OCI-LY3 (cell line): ENCODE data around the gene DCLK3.

Source experiments
- H2AFZ ChIP-seq: fragments of 200-600, 300-600 bp; shearing (Covaris generic); 2 replicates; pipeline ENCODE4 v1.6.0; 2014; ENCODE audit warnings: antibody characterized with exemption, low read depth, low read length
- H3K27ac ChIP-seq: fragments of 200-600, 300-600 bp; sonication (generic); 2 replicates; pipeline ENCODE4 v1.5.1; 2014; ENCODE audit warnings: mild to moderate bottlenecking, low read length, moderate library complexity, mixed read lengths
- H3K27me3 ChIP-seq: fragments of 200-600, 300-600 bp; sonication (generic); 2 replicates; pipeline ENCODE4 v1.6.1; 2014; ENCODE audit warnings: low read depth, low read length, mixed read lengths
- H3K36me3 ChIP-seq: fragments of 200-600, 300-600 bp; sonication (generic); replicated peaks from 2 replicates; pipeline ENCODE3; 2014; ENCODE audit warnings: low read depth, low read length, mixed read lengths
- H3K4me1 ChIP-seq: fragments of 300-600, 200-600 bp; sonication (generic); 2 replicates; pipeline ENCODE4 v1.6.1; 2014; ENCODE audit warnings: low read length, mixed read lengths
- H3K4me2 ChIP-seq: fragments of 200-600, 300-600 bp; sonication (generic); 2 replicates; pipeline ENCODE4 v1.6.1; 2014; ENCODE audit warnings: low read length, mixed read lengths
- H3K4me3 ChIP-seq: fragments of 300-600, 200-600 bp; sonication (generic); 2 replicates; pipeline ENCODE4 v1.5.1; 2014; ENCODE audit warnings: antibody characterized with exemption, mild to moderate bottlenecking, low read length, moderate library complexity
- H3K79me2 ChIP-seq: fragments of 300-600, 200-600 bp; shearing (Covaris generic); 2 replicates; pipeline ENCODE4 v1.6.1; 2014; ENCODE audit warnings: mild to moderate bottlenecking, low read length, mixed read lengths
- H3K9ac ChIP-seq: fragments of 300-600, 200-600 bp; shearing (Covaris generic); 2 replicates; pipeline ENCODE4 v1.6.0; 2014; ENCODE audit warnings: mild to moderate bottlenecking, low read length, moderate library complexity
- H3K9me3 ChIP-seq: fragments of 200-600, 300-600 bp; shearing (Covaris generic); 2 replicates; pipeline ENCODE4 v1.6.1; 2014; ENCODE audit warnings: low read length, mixed read lengths; ENCODE audit not compliant: insufficient read depth
- H4K20me1 ChIP-seq: fragments of 200-600, 300-600 bp; sonication (generic); 2 replicates; pipeline ENCODE4 v1.6.1; 2016; ENCODE audit warnings: low read length, mixed read lengths; ENCODE audit not compliant: insufficient read depth
- CTCF ChIP-seq: fragments of 200-600, 300-600 bp; sonication (generic); IDR thresholded peaks from 2 replicates; pipeline ENCODE4 v1.5.1; 2014; ENCODE audit warnings: antibody characterized with exemption, low read length, low read depth
- EZH2phosphoT487 ChIP-seq: fragments of 200-600 bp; shearing (Covaris generic); IDR thresholded peaks from 2 replicates; pipeline ENCODE4 v1.6.1; 2018; ENCODE audit warnings: antibody characterized with exemption, mixed run types, low read depth

Gene DCLK3

GRCh38 chr3:36700537-36701248, 63.7 kb downstream of the DCLK3 start:
- Histone ChIP-seq H3K27me3 (no peaks in the 10 kb centered on the region), H3K4me2 (no peak overlapping the region), H3K9ac (no peak overlapping the region), H3K36me3 (no peaks in the 10 kb centered on the region), H3K79me2 (no peaks in the 10 kb centered on the region), H3K4me3 (no peak overlapping the region), H3K27ac (no peak overlapping the region), H3K9me3 (no peaks in the 10 kb centered on the region), H4K20me1 (no peaks in the 10 kb centered on the region), H3K4me1 (peaks cover 3% of the 10 kb centered on the region; the same call in 1 of the 2 replicates), H2AFZ (no peak overlapping the region)
- TF ChIP-seq EZH2phosphoT487 (no peak), CTCF (peak; percentile 98)

GRCh38 chr3:36698314-36698713, 66.0 kb downstream of the DCLK3 start:
- no peaks in the 10 kb centered on the region for H3K9me3 ChIP-seq
- H3K27ac ChIP-seq = no peak overlapping the region
- no peaks in the 10 kb centered on the region for H3K79me2 ChIP-seq
- TF ChIP-seq EZH2phosphoT487 (no peak), CTCF (no peak)
- no peak overlapping the region for H3K4me2 ChIP-seq
- H4K20me1 ChIP-seq = no peaks in the 10 kb centered on the region
- no peaks in the 10 kb centered on the region for H3K36me3 ChIP-seq
- peaks cover 3% of the 10 kb centered on the region; the same call in 1 of the 2 replicates for H3K4me1 ChIP-seq
- H3K4me3 ChIP-seq = no peak overlapping the region
- no peak overlapping the region for H2AFZ ChIP-seq
- H3K27me3 ChIP-seq = no peaks in the 10 kb centered on the region
- no peak overlapping the region for H3K9ac ChIP-seq

GRCh38 chr3:36697229-36698001, 66.9 kb downstream of the DCLK3 start:
- H3K4me3 ChIP-seq = no peak overlapping the region
- H4K20me1 ChIP-seq = no peaks in the 10 kb centered on the region
- H3K4me1 ChIP-seq = peaks cover 3% of the 10 kb centered on the region; the same call in 1 of the 2 replicates
- TF ChIP-seq CTCF = peak; percentile 42
- no peak for TF ChIP-seq EZH2phosphoT487
- H3K9me3 ChIP-seq = 0 out of 2 replicates have a peak, but pooled peaks cover 3% of the 10 kb centered on the region
- H3K9ac ChIP-seq = no peak overlapping the region
- H3K27ac ChIP-seq = no peak overlapping the region
- H2AFZ ChIP-seq = no peak overlapping the region
- H3K4me2 ChIP-seq = no peak overlapping the region
- no peaks in the 10 kb centered on the region for H3K36me3 ChIP-seq
- no peaks in the 10 kb centered on the region for H3K27me3 ChIP-seq
- no peaks in the 10 kb centered on the region for H3K79me2 ChIP-seq

GRCh38 chr3:36696799-36697198, 67.6 kb downstream of the DCLK3 start:
- Histone ChIP-seq H3K4me1 (peaks cover 3% of the 10 kb centered on the region; the same call in 1 of the 2 replicates), H3K4me2 (no peak overlapping the region), H3K4me3 (no peak overlapping the region), H3K36me3 (no peaks in the 10 kb centered on the region), H3K79me2 (no peaks in the 10 kb centered on the region), H3K9me3 (0 out of 2 replicates have a peak, but pooled peaks cover 3% of the 10 kb centered on the region), H4K20me1 (no peaks in the 10 kb centered on the region), H3K27ac (no peak overlapping the region), H3K27me3 (no peaks in the 10 kb centered on the region), H2AFZ (no peak overlapping the region), H3K9ac (no peak overlapping the region)
- TF ChIP-seq EZH2phosphoT487 (no peak), CTCF (no peak)
